Upper lobe of left lung (tissue), 6 donors: ENCODE measurements around the gene RPS6KA3. TPM values are rescaled to one million over a fixed set of nuclear protein-coding genes. Genes with fewer than 3 reads are reported as not detected.
"Not testable (repeated sequence)": the region's sequence is repeated elsewhere in the genome, so short reads cannot be mapped to it uniquely, and the experiment has no call there.

ENCODE experiments used
- ATAC-seq, 2 donors: fragments of 200-7000 bp; cut with Tn5 transposase; one replicate each; pipeline ENCODE4 v1.9.1; 2022; ENCODE audit warnings: mild to moderate bottlenecking in 2 of 2, moderate library complexity in 2 of 2; ENCODE audit not compliant: low FRiP score in 2 of 2
- DNase-seq, 2 donors: peaks; one replicate each; pipeline ENCODE4 v3.0.0-alpha.2; 2019 to 2020
- H3K27ac ChIP-seq, 4 donors: fragments of 200-600 bp; sonication (generic); one replicate each; pipeline ENCODE4 v1.5.1; 2016 to 2019
- H3K27me3 ChIP-seq, 4 donors: fragments of 200-600 bp; sonication (generic); one replicate each; pipeline ENCODE4 v1.5.1; 2017 to 2019
- H3K36me3 ChIP-seq, 4 donors: fragments of 200-600 bp; sonication (generic); one replicate each; pipeline ENCODE4 v1.5.1; 2016 to 2019
- H3K4me1 ChIP-seq, 4 donors: fragments of 200-600 bp; sonication (generic); one replicate each; pipeline ENCODE4 v1.5.1; 2018 to 2019
- H3K4me3 ChIP-seq, 4 donors: fragments of 200-600 bp; sonication (generic); one replicate each; pipeline ENCODE4 v1.5.1; 2017 to 2019; ENCODE audit warnings: mild to moderate bottlenecking in 2 of 4, moderate library complexity in 1 of 4
- H3K9me3 ChIP-seq, 4 donors: fragments of 200-600 bp; sonication (generic); one replicate each; pipeline ENCODE4 v1.5.1; 2018 to 2019
- CTCF ChIP-seq, 6 experiments: fragments of 450-650 bp in 4 of 6; fragments of 200-600 bp in 2 of 6; sonication (generic) in 2 of 6; IDR thresholded peaks; one replicate each; pipeline ENCODE4 v1.5.1; 2016 to 2019; ENCODE audit warnings: antibody characterized with exemption in 6 of 6
- EP300 ChIP-seq, 4 donors: sonication (generic); formaldehyde crosslinking; IDR thresholded peaks; one replicate each; pipeline ENCODE4 v1.5.1; 2017; ENCODE audit warnings: antibody characterized with exemption in 4 of 4, control low read depth in 2 of 4
- POLR2A ChIP-seq, 4 donors: fragments of 450-650 bp; IDR thresholded peaks; one replicate each; pipeline ENCODE4 v1.5.1; 2016 to 2017; ENCODE audit warnings: antibody characterized with exemption in 4 of 4, mild to moderate bottlenecking in 2 of 4
- POLR2AphosphoS5 ChIP-seq, 2 donors: sonication (generic); formaldehyde crosslinking; IDR thresholded peaks; one replicate each; pipeline ENCODE4 v1.5.1; 2017; ENCODE audit warnings: antibody characterized with exemption in 2 of 2
- WGBS, 2 donors: methylation state at CpG; one replicate each; pipeline ENCODE4 v1.1.5; 2017 to 2018; 5-methylcytosine and 5-hydroxymethylcytosine counted together
- total RNA-seq, 6 donors: library from RNA; depleted of rRNA in 4 of 6; stranded (reverse); fragments of >200 nt in 4 of 6; gene quantifications; one replicate each; pipeline versions ENCODE4 v1.1.0 to v1.2.1, GENCODE V29; 2016 to 2021
- donor health status: DM: no; HTN: no; CAD: no; lungs with moderate emphysema.
- donor health status: DM: no; HTN: yes; CAD: no; lungs with severe emphysema.

The RPS6KA3 gene
- total RNA-seq, 6 donors from 2014 or later: 24.6 to 93.0 (median 58.4) TPM

- TF ChIP-seq POLR2AphosphoS5 (IDR thresholded peaks at IDR 0.05) (no peak), CTCF (IDR thresholded peaks at IDR 0.05) (no peak), POLR2A (IDR thresholded peaks at IDR 0.05) (no peak), EP300 (IDR thresholded peaks at IDR 0.05) (no peak)
- Histone ChIP-seq H3K4me3 (no peak overlapping the region), H3K9me3 (no peaks in the 10 kb centered on the region), H3K4me1 (no peaks in the 10 kb centered on the region), H3K27me3 (no peaks in the 10 kb centered on the region), H3K27ac (no peak overlapping the region), H3K36me3 (peaks cover 2 to 35% (median 15%) of the 10 kb centered on the region in 4 donors)
- DNase-seq (no peak), ATAC-seq (no peak)
These were observed 89.6 kb downstream of the RPS6KA3 start for GRCh38 chrX:20177093-20177492.

GRCh38 chrX:20173856-20174255 is 92.9 kb downstream of the RPS6KA3 start:
- Histone ChIP-seq H3K9me3 (no peaks in the 10 kb centered on the region), H3K4me1 (no peaks in the 10 kb centered on the region), H3K27me3 (no peaks in the 10 kb centered on the region), H3K27ac (no peak overlapping the region), H3K4me3 (no peak overlapping the region), H3K36me3 (peaks cover 2 to 52% (median 15%) of the 10 kb centered on the region in 4 donors)
- ATAC-seq (no peak), DNase-seq (no peak)
- no peak for TF ChIP-seq CTCF (IDR thresholded peaks at IDR 0.05)
- WGBS, 2 donors: 91 to 94% methylated on average over 2 of the region's 2 CpGs

GRCh38 chrX:20173313-20173712 is 93.4 kb downstream of the RPS6KA3 start:
- no peaks in the 10 kb centered on the region for H3K4me1 ChIP-seq
- H3K27me3 ChIP-seq: no peaks in the 10 kb centered on the region
- no peaks in the 10 kb centered on the region for H3K9me3 ChIP-seq
- no peak for ATAC-seq
- DNase-seq: no peak
- no peak overlapping the region for H3K27ac ChIP-seq
- H3K4me3 ChIP-seq: no peak overlapping the region
- peaks cover 2 to 52% (median 15%) of the 10 kb centered on the region in 4 donors for H3K36me3 ChIP-seq
- TF ChIP-seq POLR2A (IDR thresholded peaks at IDR 0.05): no peak
- TF ChIP-seq EP300 (IDR thresholded peaks at IDR 0.05): no peak
- no peak for TF ChIP-seq CTCF (IDR thresholded peaks at IDR 0.05)
- no peak for TF ChIP-seq POLR2AphosphoS5 (IDR thresholded peaks at IDR 0.05)
- 85 to 100% methylated on average over 2 of the region's 2 CpGs for WGBS, 2 donors

- no peaks in the 10 kb centered on the region for H3K9me3 ChIP-seq
- ATAC-seq: no peak
These were observed 94.8 kb downstream of the RPS6KA3 start for GRCh38 chrX:20171887-20172286.

GRCh38 chrX:20162516-20162915 is 104.2 kb downstream of the RPS6KA3 start:
- not testable (repeated sequence) for H3K4me1 ChIP-seq, H3K27me3 ChIP-seq, H3K9me3 ChIP-seq, H3K4me3 ChIP-seq, ATAC-seq, H3K27ac ChIP-seq, DNase-seq
- H3K36me3 ChIP-seq: peaks cover 0 to 42% (median 6%) of the 10 kb centered on the region in 4 donors

More at GRCh38 chrX:20171887-20172286, 94.8 kb downstream of the RPS6KA3 start:
- Histone ChIP-seq H3K4me3 (no peak overlapping the region), H3K27me3 (no peaks in the 10 kb centered on the region), H3K4me1 (no peaks in the 10 kb centered on the region), H3K27ac (no peak overlapping the region), H3K36me3 (peaks cover 2 to 58% (median 17%) of the 10 kb centered on the region in 4 donors)
- DNase-seq: no peak
- no peak for TF ChIP-seq POLR2AphosphoS5 (IDR thresholded peaks at IDR 0.05)
- no peak for TF ChIP-seq POLR2A (IDR thresholded peaks at IDR 0.05)
- no peak for TF ChIP-seq EP300 (IDR thresholded peaks at IDR 0.05)
- no peak for TF ChIP-seq CTCF (IDR thresholded peaks at IDR 0.05)
- WGBS, 2 donors: 88 to 94% methylated on average over 3 of the region's 3 CpGs
